GM12878 (cell line): ENCODE results near the gene SIVA1. TPM values are rescaled to one million over a fixed set of nuclear protein-coding genes. Genes with fewer than 3 reads are reported as not detected.
A peak's percentile ranks its signal among the peaks of the same experiment; 100 is the strongest.

ENCODE experiments used
- ATAC-seq: fragments of 200-7000 bp; cut with Tn5 transposase; 3 replicates; pipeline ENCODE4 v1.9.1; 2020; ENCODE audit warnings: mild to moderate bottlenecking, moderate library complexity
- BruUV-seq: library from RNA; stranded (reverse); fragments of 400-500 nt; replicated peaks from 2 replicates; lab custom pipeline; 2021; lab: Mats Ljungman, UMichigan
- CTCF ChIA-PET: fragments of 300-600 bp; sonication (Branson Sonifier 250); formaldehyde crosslinking; extraction: SDS; loops from one replicate; lab custom pipeline; 2021; ENCODE audit warnings: inconsistent platforms; lab: Yijun Ruan, JAX
- POLR2A ChIA-PET: fragments of 350-600 bp; formaldehyde crosslinking; extraction: SDS; loops from one replicate; lab custom pipeline; 2021; ENCODE audit warnings: inconsistent platforms; lab: Charles Lee
- RAD21 ChIA-PET: fragments of 300-600 bp; sonication (Branson Sonifier 250); formaldehyde crosslinking; loops from one replicate; lab custom pipeline; 2023; ENCODE audit warnings: antibody characterized with exemption; ENCODE audit not compliant: unreplicated experiment; lab: Charles Lee
- SMC1A ChIA-PET: fragments of 300-600 bp; sonication (Branson Sonifier 250); formaldehyde crosslinking; loops from one replicate; lab custom pipeline; 2023; ENCODE audit not compliant: unreplicated experiment, uncharacterized antibody; lab: Charles Lee
- DNase-seq: peaks from one replicate; pipeline ENCODE4 v3.0.0-alpha.2; 2011; ENCODE audit warnings: low read depth, low spot score
- FAIRE-seq: peaks from 3 replicates; lab custom pipeline; 2011; peaks lifted over from hg19 to GRCh38; lab: Jason Lieb, UNC
- H2AFZ ChIP-seq: 2 replicates; pipeline ENCODE4 v1.6.0; 2011; ENCODE audit warnings: low read depth, low read length, control low read depth; ENCODE audit not compliant: control insufficient read depth
- H3K27ac ChIP-seq: 2 replicates; pipeline ENCODE4 v1.5.1; 2011; ENCODE audit warnings: control low read depth; ENCODE audit not compliant: control insufficient read depth, insufficient read depth
- H3K27me3 ChIP-seq, 2 experiments: replicated peaks in 1 of 2; 2 replicates each; pipeline versions ENCODE4 v1.6.0 to v1.6.1; 2011; ENCODE audit warnings: low read length in 1 of 2; ENCODE audit not compliant: control insufficient read depth in 2 of 2, insufficient read depth in 2 of 2
- H3K36me3 ChIP-seq, 2 experiments: 2 replicates each; pipeline ENCODE4 v1.5.1; 2011; ENCODE audit warnings: low read length in 1 of 2; ENCODE audit not compliant: control insufficient read depth in 2 of 2, insufficient read depth in 2 of 2
- H3K4me1 ChIP-seq: 2 replicates; pipeline ENCODE4 v1.6.1; 2011; ENCODE audit warnings: mild to moderate bottlenecking, low read length, moderate library complexity, mixed read lengths; ENCODE audit not compliant: control insufficient read depth, insufficient read depth
- H3K4me2 ChIP-seq: 2 replicates; pipeline ENCODE4 v1.6.0; 2011; ENCODE audit warnings: control low read depth; ENCODE audit not compliant: control insufficient read depth, insufficient read depth
- H3K4me3 ChIP-seq: fragments of 200-600 bp; sonication (generic); 2 replicates; pipeline ENCODE4 v1.5.1; 2016
- H3K79me2 ChIP-seq: 2 replicates; pipeline ENCODE4 v1.6.0; 2011; ENCODE audit warnings: low read length; ENCODE audit not compliant: control insufficient read depth, insufficient read depth
- H3K9ac ChIP-seq: 2 replicates; pipeline ENCODE4 v1.8.0; 2011; ENCODE audit warnings: low read length, control low read depth, mixed read lengths; ENCODE audit not compliant: control insufficient read depth, insufficient read depth
- H3K9me3 ChIP-seq: replicated peaks from 3 replicates; pipeline ENCODE4 v1.5.1; 2011; ENCODE audit warnings: mild to moderate bottlenecking, low read length; ENCODE audit not compliant: control insufficient read depth, insufficient read depth
- H4K20me1 ChIP-seq: 2 replicates; pipeline ENCODE4 v1.6.0; 2011; ENCODE audit not compliant: control insufficient read depth, insufficient read depth
- HDGF ChIP-seq: fragments of 450-650 bp; IDR thresholded peaks from 2 replicates; pipeline ENCODE4 v1.6.1; 2016; ENCODE audit warnings: antibody characterized with exemption
- PKNOX1 ChIP-seq: fragments of 450-650 bp; IDR thresholded peaks from 2 replicates; pipeline ENCODE4 v1.6.1; 2016; ENCODE audit warnings: mild to moderate bottlenecking
- WGBS: methylation state at CpG from one replicate; pipeline ENCODE4 v1.1.6; 2016; ENCODE audit warnings: low lambda C conversion rate; ENCODE audit not compliant: insufficient replicate concordance, insufficient coverage; ENCODE audit errors: missing lambda C conversion rate; 5-methylcytosine and 5-hydroxymethylcytosine counted together
- in situ Hi-C: fragments of 300-500 bp; cut with MboI; formaldehyde crosslinking; loops from 9 replicates; pipeline ENCODE4 v1.14.3; 2018; ENCODE audit warnings: mixed read lengths
- intact Hi-C: fragments of 100-400 bp; cut with micrococcal nuclease; formaldehyde crosslinking; loops from one replicate; pipeline ENCODE4 v1.14.2; 2022; ENCODE audit not compliant: unreplicated experiment
- polyA plus RNA-seq, 11 experiments: library from polyadenylated mRNA; depleted of rRNA in 4 of 11; unstranded in 6 of 11; stranded (reverse) in 5 of 11; fragments of >200 nt; fragmentation: Nextera tagmentation in 4 of 11; fragmentation: Illumina TruSeq in 1 of 11; extraction: Ambion mirVana in 4 of 11; extraction: Trizol in 1 of 11; gene quantifications; 1 replicate in 1 of 11; 2 replicates in 10 of 11; pipeline versions ENCODE4 v1.2.1 to v1.2.3, GENCODE V29; 2011 to 2016; ENCODE audit warnings: inconsistent platforms in 2 of 11, missing spikeins in 2 of 11, low read depth in 1 of 11
- total RNA-seq, 4 experiments: library from RNA; depleted of rRNA in 3 of 4; stranded (reverse); fragments of >200 nt in 3 of 4; fragmentation: Illumina TruSeq in 1 of 4; extraction: Trizol in 1 of 4; gene quantifications; 2 replicates each; pipeline versions ENCODE4 v1.2.1 to v1.2.3, GENCODE V29; 2013 to 2021
- TF ChIP-seq, protein P1 (sequence below): IDR thresholded peaks from 2 replicates; pipeline ENCODE4 v1.6.1; 2011; ENCODE audit warnings: mild to moderate bottlenecking, low read depth, low read length, moderate library complexity; ENCODE audit not compliant: insufficient replicate concordance

The SIVA1 gene
- total and polyA plus RNA-seq, 10 of the 15 experiments (the other 5 are each of a cell fraction or from before 2014, with no cell fraction given), result 4.6 to 282 (median 106) TPM

GRCh38 chr14:104705340-104706047 is 47.5 kb upstream of the SIVA1 start:
- FAIRE-seq (no peak), DNase-seq (no peak), ATAC-seq (peak; percentile 51)
- no peak overlapping the region for H3K27ac ChIP-seq
- H3K4me2 ChIP-seq, result no peak overlapping the region
- intact Hi-C loops, result no loop called here
- H3K79me2 ChIP-seq, result no peaks in the 10 kb centered on the region
- POLR2A ChIA-PET, result no interaction called here
- H3K4me1 ChIP-seq, result no peaks in the 10 kb centered on the region
- no peaks in the 10 kb centered on the region for H3K9me3 ChIP-seq
- no peak overlapping the region for H3K9ac ChIP-seq
- SMC1A ChIA-PET, result no interaction called here
- no TSS peak for BruUV-seq
- H4K20me1 ChIP-seq, result no peaks in the 10 kb centered on the region
- in situ Hi-C loops, result no loop called here
- H2AFZ ChIP-seq, result no peak overlapping the region
- peaks cover 2 to 3% of the 10 kb centered on the region in 2 experiments; a peak in 3 of 4 replicates for H3K36me3 ChIP-seq
- WGBS, result 83% methylated on average over 19 of the region's 21 CpGs
- RAD21 ChIA-PET, result interaction anchor here (1.1 to 1.4 kb wide), 2 partner anchors 15 to 47 kb away, joined by 3 read pairs; no protein-coding TSS in a partner anchor
- H3K4me3 ChIP-seq, result no peak overlapping the region
- no peaks in the 10 kb centered on the region for H3K27me3 ChIP-seq
- no peak for TF ChIP-seq HDGF
- TF ChIP-seq, protein P1, sequence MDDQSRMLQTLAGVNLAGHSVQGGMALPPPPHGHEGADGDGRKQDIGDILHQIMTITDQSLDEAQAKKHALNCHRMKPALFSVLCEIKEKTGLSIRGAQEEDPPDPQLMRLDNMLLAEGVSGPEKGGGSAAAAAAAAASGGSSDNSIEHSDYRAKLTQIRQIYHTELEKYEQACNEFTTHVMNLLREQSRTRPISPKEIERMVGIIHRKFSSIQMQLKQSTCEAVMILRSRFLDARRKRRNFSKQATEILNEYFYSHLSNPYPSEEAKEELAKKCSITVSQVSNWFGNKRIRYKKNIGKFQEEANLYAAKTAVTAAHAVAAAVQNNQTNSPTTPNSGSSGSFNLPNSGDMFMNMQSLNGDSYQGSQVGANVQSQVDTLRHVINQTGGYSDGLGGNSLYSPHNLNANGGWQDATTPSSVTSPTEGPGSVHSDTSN, result peak; percentile 64
- TF ChIP-seq PKNOX1, result peak; percentile 85
- CTCF ChIA-PET, result interaction anchor here (1.5 kb wide), 1 partner anchor 48 kb away, joined by 3 read pairs; no protein-coding TSS in a partner anchor
